K562 (cell line): ENCODE data around the gene HSF2BP. TPM values are rescaled to one million over a fixed set of nuclear protein-coding genes. Genes with fewer than 3 reads are reported as not detected.

ENCODE experiments used
- ATAC-seq: fragments of 200-7000 bp; cut with Tn5 transposase; 3 replicates; pipeline ENCODE4 v1.9.1; 2020; ENCODE audit warnings: moderate library complexity
- BruUV-seq: library from RNA; stranded (reverse); fragments of 400-500 nt; replicated peaks from 2 replicates; lab custom pipeline; 2021; lab: Mats Ljungman, UMichigan
- CTCF ChIA-PET: fragments of 300-600 bp; formaldehyde crosslinking; extraction: SDS; loops from one replicate; lab custom pipeline; 2021; ENCODE audit warnings: low intra/inter-chr PET ratio; lab: Yijun Ruan, JAX
- POLR2A ChIA-PET: fragments of 300-600, 350-650 bp; sonication (Branson Sonifier 250); formaldehyde crosslinking; extraction: SDS; loops from one replicate; lab custom pipeline; 2021; ENCODE audit warnings: antibody characterized with exemption, inconsistent platforms; lab: Yijun Ruan, JAX
- DNase-seq, 4 experiments: peaks; one replicate each; pipeline versions ENCODE4 v3.0.0 to v3.0.0-alpha.2; 2011 to 2018; ENCODE audit warnings: low spot score in 3 of 4, mixed read lengths in 3 of 4; ENCODE audit errors: extremely low read depth in 1 of 4
- FAIRE-seq: peaks from 2 replicates; lab custom pipeline; 2011; peaks lifted over from hg19 to GRCh38; lab: Jason Lieb, UNC
- H2AFZ ChIP-seq: 2 replicates; pipeline ENCODE4 v1.6.0; 2011; ENCODE audit warnings: low read depth, low read length, control low read depth, inconsistent platforms
- H3K27ac ChIP-seq: fragments of 200-600 bp; 3 replicates; pipeline ENCODE4 v1.8.0; 2011; ENCODE audit warnings: low read depth, mild to moderate bottlenecking, control low read depth, inconsistent platforms, low read length, moderate library complexity, mixed read lengths; ENCODE audit errors: extremely low read depth
- H3K27me3 ChIP-seq, 2 experiments: fragments of 300-600 bp in 1 of 2; 2 replicates in 1 of 2; 3 replicates in 1 of 2; pipeline versions ENCODE4 v1.6.0 to v1.8.0; 2011; ENCODE audit warnings: inconsistent platforms in 2 of 2, low read length in 2 of 2, mild to moderate bottlenecking in 1 of 2, mixed read lengths in 1 of 2, moderate library complexity in 1 of 2; ENCODE audit not compliant: control insufficient read depth in 2 of 2, insufficient read depth in 2 of 2
- H3K36me3 ChIP-seq: fragments of 300-600 bp; 3 replicates; pipeline ENCODE4 v1.8.0; 2011; ENCODE audit warnings: mild to moderate bottlenecking, low read length, inconsistent platforms; ENCODE audit not compliant: control insufficient read depth, insufficient read depth
- H3K4me1 ChIP-seq, 2 experiments: fragments of 200-600 bp in 1 of 2; replicated peaks in 1 of 2; 2 replicates in 1 of 2; 3 replicates in 1 of 2; pipeline versions ENCODE4 v1.5.1 to v1.8.0; 2011; ENCODE audit warnings: inconsistent platforms in 2 of 2, low read length in 2 of 2, mild to moderate bottlenecking in 1 of 2, mixed read lengths in 1 of 2, moderate library complexity in 1 of 2; ENCODE audit not compliant: control insufficient read depth in 2 of 2, insufficient read depth in 2 of 2
- H3K4me2 ChIP-seq: 2 replicates; pipeline ENCODE4 v1.6.1; 2011; ENCODE audit warnings: low read length, control low read depth, inconsistent platforms, mixed read lengths; ENCODE audit not compliant: insufficient read depth
- H3K4me3 ChIP-seq: fragments of 200-600 bp; sonication (generic), shearing (Covaris generic); 2 replicates; pipeline ENCODE4 v1.5.1; 2016; ENCODE audit warnings: control low read depth, inconsistent platforms
- H3K79me2 ChIP-seq: fragments of 200-600 bp; 3 replicates; pipeline ENCODE4 v1.8.0; 2011; ENCODE audit warnings: low read length, inconsistent platforms; ENCODE audit not compliant: control insufficient read depth, insufficient read depth
- H3K9ac ChIP-seq, 2 experiments: 2 replicates each; pipeline versions ENCODE4 v1.6.0 to v1.6.1; 2011; ENCODE audit warnings: low read depth in 2 of 2, low read length in 2 of 2, control low read depth in 1 of 2, inconsistent platforms in 1 of 2, mild to moderate bottlenecking in 1 of 2, mixed read lengths in 1 of 2; ENCODE audit not compliant: insufficient read depth in 1 of 2
- H3K9me1 ChIP-seq: one replicate; pipeline ENCODE4 v1.6.0; 2011; ENCODE audit warnings: inconsistent platforms, mild to moderate bottlenecking, low read length, moderate library complexity; ENCODE audit not compliant: control insufficient read depth, insufficient read depth
- H3K9me3 ChIP-seq: replicated peaks from 2 replicates; pipeline ENCODE4 v1.5.1; 2011; ENCODE audit warnings: low read depth, low read length, inconsistent platforms; ENCODE audit not compliant: control insufficient read depth, insufficient read depth
- H4K20me1 ChIP-seq: replicated peaks from 2 replicates; pipeline ENCODE4 v1.6.1; 2011; ENCODE audit warnings: low read length, inconsistent platforms, mixed read lengths; ENCODE audit not compliant: control insufficient read depth, insufficient read depth
- CBX2 ChIP-seq: fragments of 200-600 bp; sonication (generic); IDR thresholded peaks from one replicate; pipeline ENCODE4 v1.6.1; 2012; ENCODE audit warnings: mild to moderate bottlenecking, low read length, inconsistent platforms; ENCODE audit not compliant: insufficient read depth, poor library complexity, severe bottlenecking
- CEBPG ChIP-seq, 3 experiments: fragments of 200-800 bp in 1 of 3; sonication (Bioruptor generic) in 1 of 3; sonication (generic) in 1 of 3; formaldehyde crosslinking in 1 of 3; IDR thresholded peaks in 2 of 3; conservative IDR thresholded peaks in 1 of 3; 2 replicates each; pipeline versions ENCODE4 v1.6.1 to v1.8.0; 2016 to 2022; ENCODE audit warnings: missing compliant biosample characterization in 2 of 3, missing genetic modification characterization in 2 of 3, mild to moderate bottlenecking in 1 of 3, missing genetic modification reagents in 1 of 3
- FOXK1 ChIP-seq: sonication (generic); formaldehyde crosslinking; IDR thresholded peaks from 2 replicates; pipeline ENCODE4 v1.8.0; 2022; ENCODE audit warnings: missing genetic modification reagents, mild to moderate bottlenecking, borderline replicate concordance
- HDAC3 ChIP-seq: fragments of 450-650 bp; IDR thresholded peaks from 2 replicates; pipeline ENCODE4 v1.6.1; 2018; ENCODE audit warnings: borderline replicate concordance, mild to moderate bottlenecking, moderate library complexity; ENCODE audit not compliant: partially characterized antibody
- MBD1 ChIP-seq: fragments of 250-450 bp; sonication (Bioruptor Pico); IDR thresholded peaks from 2 replicates; pipeline ENCODE4 v1.8.0; 2022; ENCODE audit warnings: inconsistent platforms
- MNT ChIP-seq, 2 experiments: fragments of 450-650 bp; conservative IDR thresholded peaks; 2 replicates each; pipeline ENCODE4 v1.6.1; 2017; ENCODE audit warnings: mild to moderate bottlenecking in 2 of 2, moderate library complexity in 2 of 2
- NKRF ChIP-seq: fragments of 450-650 bp; IDR thresholded peaks from 2 replicates; pipeline ENCODE4 v1.6.1; 2016; ENCODE audit warnings: borderline replicate concordance
- WGBS: fragments of 100-300 bp; shearing (Covaris generic); methylation state at CpG from one replicate; pipeline ENCODE4 v1.1.6; 2016; ENCODE audit warnings: low coverage, mixed read lengths; ENCODE audit not compliant: insufficient coverage; ENCODE audit errors: missing lambda C conversion rate; 5-methylcytosine and 5-hydroxymethylcytosine counted together
- in situ Hi-C: fragments of 300-500 bp; cut with MboI; formaldehyde crosslinking; loops from 4 replicates; pipeline ENCODE4 v1.15.0; 2018; ENCODE audit warnings: inconsistent platforms, mixed read lengths
- intact Hi-C: fragments of 100-400 bp; cut with micrococcal nuclease; formaldehyde crosslinking; loops from 2 replicates; pipeline ENCODE4 v1.14.2; 2022
- polyA plus RNA-seq, 8 experiments: library from polyadenylated mRNA; depleted of rRNA in 4 of 8; stranded (reverse) in 5 of 8; unstranded in 3 of 8; fragments of >200 nt; fragmentation: Nextera tagmentation in 2 of 8; fragmentation: Illumina TruSeq in 1 of 8; extraction: Ambion mirVana in 2 of 8; extraction: Trizol in 1 of 8; gene quantifications; 2 replicates each; pipeline versions ENCODE4 v1.2.1 to v1.2.3, GENCODE V29; 2011 to 2014; ENCODE audit warnings: inconsistent platforms in 1 of 8, missing spikeins in 1 of 8
- total RNA-seq, 7 experiments: library from RNA; depleted of rRNA in 6 of 7; stranded (reverse); fragments of >200 nt in 6 of 7; fragmentation: Illumina TruSeq in 2 of 7; extraction: Trizol in 2 of 7; gene quantifications; 2 replicates each; pipeline versions ENCODE4 v1.2.1 to v1.2.3, GENCODE V29; 2011 to 2021; ENCODE audit warnings: low replicate concordance in 1 of 7

Gene HSF2BP
- total and polyA plus RNA-seq, 9 of the 15 experiments (the other 6 are each of a cell fraction or from before 2014, with no cell fraction given) = 0.04 to 0.57 (median 0.20) TPM; not detected in 2

GRCh38 chr21:43627527-43627926, 31.8 kb downstream of the HSF2BP start:
- TF ChIP-seq HDAC3 (no peak), MNT (conservative IDR thresholded peaks at IDR 0.05) (no peak)
- Histone ChIP-seq H3K27me3 (peaks cover 12 to 23% of the 10 kb centered on the region in 2 experiments; a peak in 3 of 5 replicates), H3K9me3 (no peaks in the 10 kb centered on the region), H2AFZ (no peak overlapping the region), H3K79me2 (no peaks in the 10 kb centered on the region), H3K4me1 (no peaks in the 10 kb centered on the region), H3K9ac (no peak overlapping the region), H3K4me3 (no peak overlapping the region), H3K36me3 (no peaks in the 10 kb centered on the region), H3K9me1 (no peaks in the 10 kb centered on the region), H4K20me1 (no peaks in the 10 kb centered on the region), H3K4me2 (no peak overlapping the region), H3K27ac (no peak overlapping the region)
- intact Hi-C loops = no loop called here
- in situ Hi-C loops = loop anchor here (25.0 kb wide), 1 partner anchor 465 kb away; the partner anchor contains the start of gene CRYAA
- POLR2A ChIA-PET = interaction anchor here (1.1 kb wide), 1 partner anchor 33 kb away, joined by 3 read pairs; no protein-coding TSS in a partner anchor
- CTCF ChIA-PET = no interaction called here
- DNase-seq (no peak), ATAC-seq (no peak), FAIRE-seq (no peak)
- no TSS peak for BruUV-seq
- 0% methylated on average over 2 of the region's 2 CpGs for WGBS

GRCh38 chr21:43626390-43626789, 32.9 kb downstream of the HSF2BP start:
- Histone ChIP-seq H3K27me3 (peaks cover 12% of the 10 kb centered on the region in 2 experiments; a peak in 2 of 5 replicates), H3K27ac (no peak overlapping the region), H3K36me3 (no peaks in the 10 kb centered on the region), H2AFZ (no peak overlapping the region), H3K9ac (no peak overlapping the region), H3K79me2 (no peaks in the 10 kb centered on the region), H4K20me1 (no peaks in the 10 kb centered on the region), H3K9me3 (no peaks in the 10 kb centered on the region), H3K4me2 (no peak overlapping the region), H3K4me3 (no peak overlapping the region), H3K4me1 (no peaks in the 10 kb centered on the region), H3K9me1 (no peaks in the 10 kb centered on the region)
- no peak for ATAC-seq
- in situ Hi-C loops (loop anchor here (25.0 kb wide), 1 partner anchor 464 kb away; the partner anchor contains the start of gene CRYAA), intact Hi-C loops (no loop called here)
- BruUV-seq = no TSS peak
- ChIA-PET POLR2A (no interaction called here), CTCF (no interaction called here)
- no peak for FAIRE-seq
- no peak for DNase-seq
- 3% methylated on average over 3 of the region's 3 CpGs for WGBS
- TF ChIP-seq NKRF = no peak
- TF ChIP-seq FOXK1 (CRISPR knock-in tag) = no peak
- TF ChIP-seq CEBPG (CRISPR knock-in tag; IDR thresholded peaks at IDR 0.05) = no peak
- TF ChIP-seq CEBPG (tag; conservative IDR thresholded peaks at IDR 0.05 in 1 of 2, IDR thresholded peaks at IDR 0.05 in 1 of 2) = no peak
- TF ChIP-seq MBD1 = no peak
- no peak for TF ChIP-seq CBX2
